Measurements from ENCODE around the gene HECTD2.
"Not testable (repeated sequence)": the region's sequence is repeated elsewhere in the genome, so short reads cannot be mapped to it uniquely, and the experiment has no call there.

The HECTD2 gene

DNA sequence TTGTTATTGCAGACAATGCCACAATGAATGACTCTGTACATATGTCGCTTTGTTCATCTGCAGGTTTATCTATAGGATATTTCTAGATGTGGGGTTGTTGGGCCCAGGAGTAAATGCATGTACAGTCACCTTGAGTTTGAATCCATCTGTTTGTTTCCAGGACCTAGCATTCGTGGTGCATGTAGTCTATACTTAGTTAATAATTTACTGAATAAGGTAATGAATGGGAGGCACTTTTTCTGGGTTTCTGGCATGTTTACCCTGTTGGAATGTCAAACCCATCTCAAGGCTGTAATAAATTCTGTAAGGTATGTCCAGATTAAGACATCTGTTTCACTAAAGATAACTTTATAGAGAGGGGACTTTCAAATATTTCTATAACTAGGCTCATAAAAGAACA lies 23.5 kb downstream of the HECTD2 start:
- Histone ChIP-seq H3K27ac (ENCODE audit: low read length) (no peak overlapping the region), H3K4me1 (ENCODE audit: low read length) (no peaks in the 10 kb centered on the region), H3K4me2 (ENCODE audit: low read length) (no peak overlapping the region), H4K20me1 (ENCODE audit: insufficient read depth, low read length) (no peaks in the 10 kb centered on the region), H2AFZ (ENCODE audit: low read depth, low read length) (no peak overlapping the region), H3K4me3 (ENCODE audit: low read length) (no peak overlapping the region), H3K27me3 (ENCODE audit: low read depth, low read length) (no peaks in the 10 kb centered on the region), H3K79me2 (ENCODE audit: low read length) (no peaks in the 10 kb centered on the region), H3K36me3 (replicated peaks; ENCODE audit: low read depth, low read length) (no peaks in the 10 kb centered on the region), H3K9ac (ENCODE audit: low read length) (no peak overlapping the region), H3K9me3 (ENCODE audit: insufficient read depth, low read length) (no peaks in the 10 kb centered on the region)
- TF ChIP-seq, protein P1, sequence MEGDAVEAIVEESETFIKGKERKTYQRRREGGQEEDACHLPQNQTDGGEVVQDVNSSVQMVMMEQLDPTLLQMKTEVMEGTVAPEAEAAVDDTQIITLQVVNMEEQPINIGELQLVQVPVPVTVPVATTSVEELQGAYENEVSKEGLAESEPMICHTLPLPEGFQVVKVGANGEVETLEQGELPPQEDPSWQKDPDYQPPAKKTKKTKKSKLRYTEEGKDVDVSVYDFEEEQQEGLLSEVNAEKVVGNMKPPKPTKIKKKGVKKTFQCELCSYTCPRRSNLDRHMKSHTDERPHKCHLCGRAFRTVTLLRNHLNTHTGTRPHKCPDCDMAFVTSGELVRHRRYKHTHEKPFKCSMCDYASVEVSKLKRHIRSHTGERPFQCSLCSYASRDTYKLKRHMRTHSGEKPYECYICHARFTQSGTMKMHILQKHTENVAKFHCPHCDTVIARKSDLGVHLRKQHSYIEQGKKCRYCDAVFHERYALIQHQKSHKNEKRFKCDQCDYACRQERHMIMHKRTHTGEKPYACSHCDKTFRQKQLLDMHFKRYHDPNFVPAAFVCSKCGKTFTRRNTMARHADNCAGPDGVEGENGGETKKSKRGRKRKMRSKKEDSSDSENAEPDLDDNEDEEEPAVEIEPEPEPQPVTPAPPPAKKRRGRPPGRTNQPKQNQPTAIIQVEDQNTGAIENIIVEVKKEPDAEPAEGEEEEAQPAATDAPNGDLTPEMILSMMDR (IDR thresholded peaks at IDR 0.05; ENCODE audit: low read depth, low read length): no peak
- TF ChIP-seq EZH2phosphoT487 (IDR thresholded peaks at IDR 0.05; ENCODE audit: low read depth): no peak

DNA sequence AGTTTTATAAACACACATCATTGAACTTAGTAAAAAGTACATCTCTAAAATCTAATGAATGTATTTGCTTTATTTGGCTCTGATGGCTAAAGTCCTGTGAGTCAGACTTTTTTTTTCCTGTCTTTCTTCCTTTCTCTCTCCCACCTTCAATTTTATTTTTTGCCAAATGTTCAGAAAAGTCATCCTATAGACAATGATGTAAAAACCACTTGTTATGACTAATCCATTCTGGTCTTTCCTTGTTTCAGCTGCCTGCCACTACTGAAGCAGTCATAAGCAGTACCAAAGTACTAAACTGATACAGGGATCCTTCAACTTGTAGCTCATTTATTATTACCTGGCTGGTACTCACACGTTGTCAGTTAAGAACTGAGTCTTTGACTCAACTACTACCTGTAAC lies 23.9 kb downstream of the HECTD2 start:
- no peak overlapping the region for H3K27ac ChIP-seq (ENCODE audit: low read length)
- TF ChIP-seq EZH2phosphoT487 (IDR thresholded peaks at IDR 0.05; ENCODE audit: low read depth): no peak
- TF ChIP-seq, protein P1 (IDR thresholded peaks at IDR 0.05; ENCODE audit: low read depth, low read length): no peak
- no peak overlapping the region for H2AFZ ChIP-seq (ENCODE audit: low read depth, low read length)
- H3K4me2 ChIP-seq (ENCODE audit: low read length): no peak overlapping the region
- H3K4me3 ChIP-seq (ENCODE audit: low read length): no peak overlapping the region
- H3K9ac ChIP-seq (ENCODE audit: low read length): no peak overlapping the region
- no peaks in the 10 kb centered on the region for H4K20me1 ChIP-seq (ENCODE audit: insufficient read depth, low read length)
- no peaks in the 10 kb centered on the region for H3K27me3 ChIP-seq (ENCODE audit: low read depth, low read length)
- no peaks in the 10 kb centered on the region for H3K79me2 ChIP-seq (ENCODE audit: low read length)
- no peaks in the 10 kb centered on the region for H3K9me3 ChIP-seq (ENCODE audit: insufficient read depth, low read length)
- no peaks in the 10 kb centered on the region for H3K36me3 ChIP-seq (replicated peaks; ENCODE audit: low read depth, low read length)
- no peaks in the 10 kb centered on the region for H3K4me1 ChIP-seq (ENCODE audit: low read length)

DNA sequence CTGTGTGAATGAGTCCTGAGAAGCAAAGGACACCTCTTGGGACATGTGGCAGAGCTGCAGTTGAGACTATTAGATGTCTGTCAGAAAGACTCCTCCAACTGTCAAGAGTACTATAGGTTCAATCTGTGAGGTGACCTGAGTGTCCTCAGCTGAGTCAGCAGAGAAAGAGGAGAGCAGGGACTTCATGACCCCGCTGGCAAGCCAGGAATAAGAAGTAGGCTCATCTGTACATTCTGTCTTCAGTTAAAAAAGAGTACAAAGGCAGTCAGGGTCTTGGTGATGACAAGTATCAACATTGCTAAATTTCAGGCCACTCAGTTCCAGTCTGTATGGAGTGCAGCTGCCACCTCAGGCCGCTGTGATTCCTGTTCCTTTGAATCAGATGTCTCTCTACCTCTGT lies 25.1 kb downstream of the HECTD2 start:
- Histone ChIP-seq H2AFZ (ENCODE audit: low read depth, low read length) (no peak overlapping the region), H3K27ac (ENCODE audit: low read length) (no peak overlapping the region), H3K4me3 (ENCODE audit: low read length) (no peak overlapping the region), H3K36me3 (replicated peaks; ENCODE audit: low read depth, low read length) (no peaks in the 10 kb centered on the region), H3K4me1 (ENCODE audit: low read length) (peaks cover 4% of the 10 kb centered on the region; the same call in 1 of the 2 replicates), H3K79me2 (ENCODE audit: low read length) (no peaks in the 10 kb centered on the region), H3K4me2 (ENCODE audit: low read length) (no peak overlapping the region), H4K20me1 (ENCODE audit: insufficient read depth, low read length) (no peaks in the 10 kb centered on the region), H3K27me3 (ENCODE audit: low read depth, low read length) (no peaks in the 10 kb centered on the region), H3K9me3 (ENCODE audit: insufficient read depth, low read length) (no peaks in the 10 kb centered on the region), H3K9ac (ENCODE audit: low read length) (no peak overlapping the region)
- TF ChIP-seq, protein P1 (IDR thresholded peaks at IDR 0.05; ENCODE audit: low read depth, low read length): no peak
- TF ChIP-seq EZH2phosphoT487 (IDR thresholded peaks at IDR 0.05; ENCODE audit: low read depth): no peak

DNA sequence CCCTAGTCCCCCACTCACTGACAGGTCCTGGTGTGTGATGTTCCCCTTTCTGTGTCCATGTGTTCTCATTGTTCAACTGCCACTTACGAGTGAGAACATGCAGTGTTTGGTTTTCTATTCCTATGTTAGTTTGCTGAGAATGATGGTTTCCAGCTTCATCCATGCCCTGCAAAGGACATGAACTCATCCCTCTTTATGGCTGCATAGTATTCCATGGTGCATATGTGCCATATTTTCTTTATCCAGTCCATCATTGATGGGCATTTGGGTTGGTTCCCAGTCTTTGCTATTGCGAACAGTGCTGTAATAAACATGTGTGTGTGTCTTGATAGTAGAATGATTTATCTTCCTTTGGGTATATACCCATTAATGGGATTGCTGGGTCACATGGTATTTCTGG lies 28.1 kb downstream of the HECTD2 start:
- not testable (repeated sequence) for H3K9ac ChIP-seq (ENCODE audit: low read length); H2AFZ ChIP-seq (ENCODE audit: low read depth, low read length); H3K4me1 ChIP-seq (ENCODE audit: low read length); H3K4me2 ChIP-seq (ENCODE audit: low read length); H3K4me3 ChIP-seq (ENCODE audit: low read length); H3K36me3 ChIP-seq (replicated peaks; ENCODE audit: low read depth, low read length); H3K9me3 ChIP-seq (ENCODE audit: insufficient read depth, low read length); H4K20me1 ChIP-seq (ENCODE audit: insufficient read depth, low read length); H3K27ac ChIP-seq (ENCODE audit: low read length); H3K79me2 ChIP-seq (ENCODE audit: low read length); H3K27me3 ChIP-seq (ENCODE audit: low read depth, low read length)
